GM18520 (cell line): ENCODE data around the gene SLC9A8.
"Not testable (repeated sequence)": the region's sequence is repeated elsewhere in the genome, so short reads cannot be mapped to it uniquely, and the experiment has no call there.

Source experiments
- ATAC-seq: cut with Tn5 transposase; IDR thresholded peaks from one replicate; pipeline ENCODE4 v1.9.1; 2021; ENCODE audit not compliant: unreplicated experiment

SLC9A8 gene

GRCh38 chr20:49812507-49813304 is at the start of gene SLC9A8:
Gene SLC9A8, plus strand, starts transcription at chr20:49812828. Its CDS starts 95 bp downstream, at chr20:49812923.
- peak; percentile 78 for ATAC-seq

GRCh38 chr20:49762940-49763766 is 49.5 kb upstream of the SLC9A8 start:
- no peak for ATAC-seq

DNA sequence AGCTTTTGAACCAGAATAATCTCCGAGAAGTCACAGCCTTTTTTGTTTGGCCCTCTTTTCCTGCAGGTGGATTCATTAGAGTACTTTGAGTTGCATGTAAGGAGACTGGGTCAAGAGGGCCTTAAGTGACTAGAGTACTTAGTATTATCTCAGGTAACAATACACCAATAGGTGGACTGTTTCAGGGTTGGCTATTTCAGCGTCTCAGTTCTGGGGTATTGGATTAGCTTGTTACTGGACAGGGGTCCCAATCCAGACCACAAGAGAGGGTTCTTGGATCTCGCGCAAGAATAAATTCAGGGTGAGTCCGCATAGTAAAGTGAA is 47.3 kb upstream of the SLC9A8 start:
- no peak for ATAC-seq

GRCh38 chr20:49765846-49766541 is 46.6 kb upstream of the SLC9A8 start:
- ATAC-seq = no peak

DNA sequence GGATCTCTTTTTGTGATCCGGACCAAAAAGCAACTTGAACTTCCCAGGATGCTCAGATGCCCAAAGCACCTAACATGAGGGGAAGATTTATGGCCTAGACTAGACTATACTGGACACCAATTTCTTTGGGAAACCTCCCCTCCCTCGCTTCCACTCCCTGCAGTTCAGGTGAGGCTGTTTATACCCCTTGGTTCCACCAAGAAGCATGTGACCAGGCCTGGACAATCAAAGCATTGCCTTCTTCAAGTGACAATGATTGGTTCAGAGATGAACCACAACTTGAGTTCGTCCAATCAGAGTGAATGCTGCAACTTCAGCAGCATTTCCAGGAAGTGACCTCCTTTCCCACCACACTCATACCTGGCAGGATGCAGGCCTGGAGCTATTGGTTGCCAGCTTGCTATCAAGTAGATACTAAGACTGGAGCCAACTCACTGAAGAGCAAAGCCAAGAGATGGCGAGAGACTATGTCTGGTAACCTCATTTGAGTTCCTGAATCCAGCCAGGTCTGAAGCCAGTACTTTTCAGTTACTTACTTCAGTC is 45.6 kb upstream of the SLC9A8 start:
- no peak for ATAC-seq

- ATAC-seq = no peak
Observed at GRCh38 chr20:49768204-49769047, 44.2 kb upstream of the SLC9A8 start.

- no peak for ATAC-seq
Observed at GRCh38 chr20:49769048-49769581, 43.5 kb upstream of the SLC9A8 start.

GRCh38 chr20:49770634-49771033 is 42.0 kb upstream of the SLC9A8 start:
- no peak for ATAC-seq

GRCh38 chr20:49774213-49774612 is 38.4 kb upstream of the SLC9A8 start:
- not testable (repeated sequence) for ATAC-seq

DNA sequence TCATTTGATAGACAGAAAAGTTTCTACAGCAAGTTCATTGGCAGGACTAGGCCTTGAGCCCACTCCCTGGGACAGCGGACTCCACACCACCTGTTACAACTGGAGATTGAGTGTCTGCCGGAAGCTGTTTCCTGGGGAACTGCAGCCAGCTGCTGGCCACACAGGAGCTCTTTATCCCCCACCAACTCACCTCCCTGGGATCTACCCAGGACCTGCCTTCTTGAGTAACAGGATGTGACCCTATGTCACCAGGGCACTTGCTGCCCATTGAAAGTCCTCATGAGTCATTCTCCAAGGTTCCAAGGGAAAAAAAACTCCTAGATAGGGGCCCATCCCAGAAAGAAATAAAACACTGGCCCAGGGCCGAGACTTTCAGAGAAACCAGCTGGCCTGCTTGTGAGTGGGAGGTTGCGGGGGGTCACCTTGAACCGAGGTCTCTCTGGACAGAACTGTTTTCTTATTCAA is 37.4 kb upstream of the SLC9A8 start:
- no peak for ATAC-seq

DNA sequence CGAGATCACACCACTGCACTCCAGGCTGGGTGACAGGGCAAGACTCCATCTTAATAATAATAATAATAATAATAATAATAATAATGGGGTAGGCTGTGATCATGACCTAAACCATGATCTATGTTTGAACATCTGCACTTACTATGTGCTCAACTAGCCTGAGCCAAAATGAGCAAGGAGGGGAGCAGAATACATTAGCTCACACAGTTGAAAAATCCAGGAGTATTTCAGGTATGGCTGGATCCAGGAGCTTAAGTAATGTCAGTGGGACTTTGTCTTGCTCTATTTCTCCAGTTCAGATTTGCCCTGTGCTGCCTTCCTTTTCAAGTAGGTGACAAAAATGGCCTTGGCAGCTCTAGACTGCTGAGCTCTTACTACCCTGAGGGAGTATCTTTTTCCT is 32.7 kb upstream of the SLC9A8 start:
- ATAC-seq = no peak

DNA sequence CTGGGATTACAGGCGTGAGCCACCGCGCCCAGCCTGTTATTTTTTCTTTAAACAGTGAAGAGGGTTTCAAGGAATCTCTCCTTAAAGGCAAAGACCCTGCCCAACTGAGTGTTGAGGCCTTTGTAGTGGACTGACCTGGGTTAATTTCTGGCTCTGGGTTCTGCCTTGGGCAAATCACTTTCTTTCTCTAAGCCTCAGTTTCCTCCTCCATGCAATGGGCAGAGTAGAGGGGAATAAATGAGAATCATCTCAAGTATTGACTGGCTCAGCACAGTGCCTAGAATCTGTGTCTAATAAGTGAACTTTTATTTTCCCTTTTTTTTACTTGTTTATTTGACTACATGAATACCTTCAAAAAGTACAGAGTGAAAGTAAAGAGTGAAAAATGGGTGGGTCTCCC is 31.0 kb upstream of the SLC9A8 start:
- no peak for ATAC-seq

GRCh38 chr20:49782439-49782838 is 30.2 kb upstream of the SLC9A8 start:
- not testable (repeated sequence) for ATAC-seq

DNA sequence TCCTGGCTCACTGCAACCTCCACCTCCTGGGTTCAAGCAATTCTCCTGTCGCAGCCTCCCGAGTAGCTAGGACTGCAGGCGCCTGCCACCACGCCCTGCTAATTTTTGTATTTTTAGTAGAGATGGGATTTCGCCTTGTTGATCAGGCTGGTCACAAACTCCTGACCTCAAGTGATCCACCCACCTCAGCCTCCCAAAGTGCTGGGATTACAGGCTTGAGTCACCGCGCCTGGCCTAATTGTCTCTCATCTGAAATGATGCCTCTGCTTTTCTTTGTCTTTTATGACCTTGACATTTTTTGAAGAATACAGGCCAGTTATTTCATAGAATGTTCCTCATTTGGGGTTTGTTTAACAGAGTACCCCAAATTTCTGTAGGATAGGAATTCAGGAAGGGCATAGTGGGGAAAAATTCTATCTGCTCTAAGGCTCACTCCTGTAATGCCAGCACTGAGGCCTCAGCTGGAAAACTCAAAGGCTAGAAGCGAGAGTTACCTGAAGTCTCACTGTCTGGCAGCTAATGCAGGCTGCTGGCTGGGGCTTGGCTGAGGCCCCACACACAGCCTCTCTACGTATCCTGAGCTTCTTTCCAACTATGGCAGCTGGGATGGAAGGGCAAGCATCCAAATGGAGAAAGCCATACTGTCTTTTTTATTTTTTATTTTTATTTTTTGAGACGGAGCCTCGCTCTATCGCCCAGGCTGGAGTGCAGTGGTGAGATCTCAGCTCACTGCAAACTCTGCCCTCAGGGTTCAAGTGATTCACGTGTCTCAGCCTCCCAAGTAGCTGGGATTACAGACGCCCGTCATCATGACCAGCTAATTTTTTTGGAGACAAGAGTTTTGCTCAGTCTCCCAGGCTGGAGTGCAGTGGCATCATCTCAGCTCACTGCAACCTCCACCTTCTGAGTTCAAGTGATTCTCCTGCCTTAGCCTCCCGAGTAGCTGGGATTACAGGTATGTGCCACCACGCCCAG is 29.3 kb upstream of the SLC9A8 start:
- not testable (repeated sequence) for ATAC-seq

GRCh38 chr20:49784291-49784690 is 28.3 kb upstream of the SLC9A8 start:
- ATAC-seq = no peak

- ATAC-seq = no peak
Observed at GRCh38 chr20:49785149-49785851, 27.3 kb upstream of the SLC9A8 start.

DNA sequence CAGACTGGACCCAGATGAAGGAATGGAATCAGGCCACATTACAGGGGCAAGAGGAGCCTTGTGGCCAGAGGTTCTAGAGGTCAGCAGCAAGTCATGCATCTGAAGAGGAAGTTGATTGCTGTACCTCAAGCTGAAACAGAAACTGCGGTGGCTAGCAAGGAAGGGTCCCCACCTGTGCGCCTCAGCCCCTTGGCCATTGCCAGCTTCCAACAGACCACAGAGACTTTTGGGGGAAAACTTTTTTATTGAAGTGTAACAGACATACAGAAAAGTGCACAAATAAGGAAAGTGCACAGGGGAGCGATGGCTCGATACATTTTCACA is 26.8 kb upstream of the SLC9A8 start:
- peak; percentile 87 for ATAC-seq

- no peak for ATAC-seq
Observed at GRCh38 chr20:49786196-49786595, 26.4 kb upstream of the SLC9A8 start.
